Ramos (cell line): ENCODE measurements around the gene CX3CL1.
"Not testable (repeated sequence)": the region's sequence is repeated elsewhere in the genome, so short reads cannot be mapped to it uniquely, and the experiment has no call there.

Experiments
- in situ Hi-C: fragments of 300-500 bp; cut with MboI; formaldehyde crosslinking; loops from one replicate; pipeline ENCODE4 v1.14.3; 2022; ENCODE audit warnings: low sequenced_read_pairs; ENCODE audit not compliant: unreplicated experiment

The CX3CL1 gene

GRCh38 chr16:57381791-57382534, 9.7 kb downstream of the CX3CL1 start:
- in situ Hi-C loops: no loop called here

GRCh38 chr16:57382535-57383275, 10.4 kb downstream of the CX3CL1 start:
- in situ Hi-C loops: no loop called here

- in situ Hi-C loops: no loop called here
These were observed 11.3 kb downstream of the CX3CL1 start for GRCh38 chr16:57383276-57384247.

GRCh38 chr16:57384248-57385070, 12.2 kb downstream of the CX3CL1 start:
- in situ Hi-C loops: no loop called here

- in situ Hi-C loops: no loop called here
These were observed 12.8 kb downstream of the CX3CL1 start for GRCh38 chr16:57385083-57385482.

GRCh38 chr16:57386381-57386951, 14.2 kb downstream of the CX3CL1 start:
- in situ Hi-C loops: no loop called here

- in situ Hi-C loops: no loop called here
These were observed 15.5 kb downstream of the CX3CL1 start for GRCh38 chr16:57387598-57388354.

- in situ Hi-C loops: no loop called here
These were observed 16.2 kb downstream of the CX3CL1 start for GRCh38 chr16:57388359-57389086.

- in situ Hi-C loops: no loop called here
These were observed 16.8 kb downstream of the CX3CL1 start for GRCh38 chr16:57389087-57389468.

GRCh38 chr16:57390636-57391295, 18.5 kb downstream of the CX3CL1 start:
- in situ Hi-C loops: no loop called here

GRCh38 chr16:57391300-57391699, 19.0 kb downstream of the CX3CL1 start:
- in situ Hi-C loops: no loop called here

- in situ Hi-C loops: no loop called here
These were observed 19.4 kb downstream of the CX3CL1 start for GRCh38 chr16:57391708-57392107.

- in situ Hi-C loops: no loop called here
These were observed 20.4 kb downstream of the CX3CL1 start for GRCh38 chr16:57392694-57393093.

- in situ Hi-C loops: no loop called here
These were observed 22.2 kb downstream of the CX3CL1 start for GRCh38 chr16:57394444-57394843.

- in situ Hi-C loops: no loop called here
These were observed 22.7 kb downstream of the CX3CL1 start for GRCh38 chr16:57395026-57395425.

- in situ Hi-C loops: no loop called here
These were observed 24.5 kb downstream of the CX3CL1 start for GRCh38 chr16:57396786-57397185.

GRCh38 chr16:57397493-57397892, 25.2 kb downstream of the CX3CL1 start:
- in situ Hi-C loops: not testable (repeated sequence)
